WI38 (cell line): Measurements from ENCODE around the gene TTN.

ENCODE experiments used
- H3K4me3 ChIP-seq: 2 replicates; pipeline ENCODE4 v1.5.1; 2011; ENCODE audit warnings: low read depth, mild to moderate bottlenecking, control low read depth, low read length
- TF ChIP-seq, protein P1 (sequence below): IDR thresholded peaks from 2 replicates; pipeline ENCODE4 v1.5.1; 2012; ENCODE audit warnings: low read depth, mild to moderate bottlenecking, control low read depth, low read length

Gene TTN

GRCh38 chr2:178776751-178777150, 30.5 kb downstream of the TTN start:
- H3K4me3 ChIP-seq = no peak overlapping the region
- TF ChIP-seq, protein P1, sequence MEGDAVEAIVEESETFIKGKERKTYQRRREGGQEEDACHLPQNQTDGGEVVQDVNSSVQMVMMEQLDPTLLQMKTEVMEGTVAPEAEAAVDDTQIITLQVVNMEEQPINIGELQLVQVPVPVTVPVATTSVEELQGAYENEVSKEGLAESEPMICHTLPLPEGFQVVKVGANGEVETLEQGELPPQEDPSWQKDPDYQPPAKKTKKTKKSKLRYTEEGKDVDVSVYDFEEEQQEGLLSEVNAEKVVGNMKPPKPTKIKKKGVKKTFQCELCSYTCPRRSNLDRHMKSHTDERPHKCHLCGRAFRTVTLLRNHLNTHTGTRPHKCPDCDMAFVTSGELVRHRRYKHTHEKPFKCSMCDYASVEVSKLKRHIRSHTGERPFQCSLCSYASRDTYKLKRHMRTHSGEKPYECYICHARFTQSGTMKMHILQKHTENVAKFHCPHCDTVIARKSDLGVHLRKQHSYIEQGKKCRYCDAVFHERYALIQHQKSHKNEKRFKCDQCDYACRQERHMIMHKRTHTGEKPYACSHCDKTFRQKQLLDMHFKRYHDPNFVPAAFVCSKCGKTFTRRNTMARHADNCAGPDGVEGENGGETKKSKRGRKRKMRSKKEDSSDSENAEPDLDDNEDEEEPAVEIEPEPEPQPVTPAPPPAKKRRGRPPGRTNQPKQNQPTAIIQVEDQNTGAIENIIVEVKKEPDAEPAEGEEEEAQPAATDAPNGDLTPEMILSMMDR = no peak

- TF ChIP-seq, protein P1 = no peak
- H3K4me3 ChIP-seq = no peak overlapping the region
Measured at GRCh38 chr2:178775975-178776374, 31.2 kb downstream of the TTN start.

GRCh38 chr2:178770518-178770917, 36.7 kb downstream of the TTN start:
- no peak overlapping the region for H3K4me3 ChIP-seq
- TF ChIP-seq, protein P1 = no peak

GRCh38 chr2:178767094-178768060, 39.8 kb downstream of the TTN start:
- H3K4me3 ChIP-seq = no peak overlapping the region
- TF ChIP-seq, protein P1 = no peak

DNA sequence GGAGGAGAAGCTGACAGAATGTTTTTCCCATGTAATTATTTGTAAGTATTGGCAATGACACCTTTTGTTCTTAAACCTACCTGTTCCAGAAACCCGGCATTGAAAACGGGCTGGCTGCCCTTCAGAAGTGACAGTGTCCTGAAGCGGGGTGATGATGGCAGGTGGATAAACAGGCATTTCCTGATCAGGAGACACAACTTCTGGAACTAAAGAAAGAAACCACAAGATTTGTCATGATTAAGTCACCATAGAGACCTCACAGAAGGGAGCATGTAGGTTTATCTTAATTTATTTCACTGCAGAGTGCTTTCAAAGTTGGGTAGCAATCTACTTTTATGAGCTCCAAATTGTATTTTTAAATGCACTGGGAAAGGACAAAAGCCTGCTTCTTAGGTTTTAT, 43.1 kb downstream of the TTN start:
- TF ChIP-seq, protein P1 = no peak
- no peak overlapping the region for H3K4me3 ChIP-seq

DNA sequence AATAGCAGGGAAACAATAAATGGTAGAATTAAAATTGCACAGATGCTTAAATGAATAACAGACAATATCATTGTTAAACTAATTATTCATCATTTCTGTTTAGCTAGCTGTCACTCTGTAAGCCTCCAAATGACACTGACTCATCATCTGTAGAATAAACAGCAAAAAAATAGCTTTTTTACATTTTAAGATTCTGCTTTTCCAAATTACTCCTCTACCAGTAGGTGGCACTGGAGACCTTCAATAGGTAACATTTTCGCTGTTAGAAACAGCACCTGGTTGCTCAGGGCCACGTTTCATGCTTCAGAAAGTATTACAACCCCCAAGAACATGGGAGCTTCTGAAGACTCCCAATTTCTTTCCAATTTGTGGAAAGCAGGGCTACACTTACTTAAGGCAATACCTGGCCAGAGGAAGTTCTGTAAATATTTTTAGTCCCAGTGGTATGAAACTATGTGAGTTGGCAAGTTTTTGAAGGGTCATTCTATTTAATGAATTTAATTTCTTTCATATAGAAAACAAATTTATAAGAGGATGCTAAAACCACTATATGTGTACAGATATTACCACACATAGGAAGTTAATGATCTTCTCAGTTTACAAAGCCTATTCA, 45.4 kb downstream of the TTN start:
- no peak overlapping the region for H3K4me3 ChIP-seq
- TF ChIP-seq, protein P1 = peak; percentile 66; the same call in 1 of the 2 replicates

DNA sequence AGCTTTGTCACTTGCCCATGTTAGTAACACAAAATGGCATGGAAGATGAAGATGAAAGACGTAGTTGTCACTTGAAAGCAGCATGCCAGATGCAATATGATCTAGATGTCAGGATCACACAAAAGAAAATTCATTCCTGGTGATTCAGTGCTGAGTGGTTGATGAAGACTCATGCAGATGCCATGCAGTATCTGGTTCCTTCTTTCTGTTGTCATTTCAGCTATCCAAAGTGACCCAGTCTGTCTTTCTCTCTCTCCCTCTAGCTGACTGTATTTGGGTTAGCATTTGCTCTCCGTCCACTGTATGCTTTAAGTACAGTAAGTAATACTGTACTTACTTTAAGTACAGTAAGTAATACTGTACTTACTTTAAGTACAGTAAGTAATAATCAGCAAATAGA, 50.4 kb downstream of the TTN start:
- TF ChIP-seq, protein P1 = no peak
- H3K4me3 ChIP-seq = no peak overlapping the region
